H9 (cell line): ENCODE data around the gene SPTBN4. TPM values are rescaled to one million over a fixed set of nuclear protein-coding genes. Genes with fewer than 3 reads are reported as not detected.

Source experiments
- DNase-seq: peaks from one replicate; pipeline ENCODE4 v3.0.0-alpha.2; 2017
- H2AFZ ChIP-seq: one replicate; pipeline ENCODE4 v1.6.1; 2013; ENCODE audit warnings: mild to moderate bottlenecking, low read length, control low read depth, moderate library complexity
- H2AK5ac ChIP-seq: 2 replicates; pipeline ENCODE4 v1.6.1; 2013; ENCODE audit warnings: low read length, control low read depth, mixed read lengths; ENCODE audit not compliant: insufficient read length
- H2BK120ac ChIP-seq: one replicate; pipeline ENCODE4 v1.6.1; 2013; ENCODE audit warnings: low read depth, mild to moderate bottlenecking, low read length, control low read depth, inconsistent platforms; ENCODE audit not compliant: poor library complexity, severe bottlenecking
- H2BK12ac ChIP-seq: 2 replicates; pipeline ENCODE4 v1.6.1; 2013; ENCODE audit warnings: low read length, control low read depth, mixed read lengths, low read depth; ENCODE audit not compliant: insufficient read length
- H2BK15ac ChIP-seq: 2 replicates; pipeline ENCODE4 v1.6.1; 2013; ENCODE audit warnings: low read depth, low read length, control low read depth
- H2BK20ac ChIP-seq: one replicate; pipeline ENCODE4 v1.6.1; 2013; ENCODE audit warnings: low read depth, mild to moderate bottlenecking, low read length, control low read depth, inconsistent platforms; ENCODE audit not compliant: poor library complexity, severe bottlenecking
- H2BK5ac ChIP-seq: 2 replicates; pipeline ENCODE4 v1.6.1; 2013; ENCODE audit warnings: low read length, control low read depth, mixed read lengths; ENCODE audit not compliant: insufficient read length
- H3K14ac ChIP-seq: 2 replicates; pipeline ENCODE4 v1.6.1; 2013; ENCODE audit warnings: low read length, control low read depth; ENCODE audit not compliant: insufficient read depth
- H3K18ac ChIP-seq: 2 replicates; pipeline ENCODE4 v1.6.1; 2013; ENCODE audit warnings: low read depth, mild to moderate bottlenecking, mixed read lengths, low read length, control low read depth; ENCODE audit not compliant: insufficient read length
- H3K23ac ChIP-seq: 2 replicates; pipeline ENCODE4 v1.6.1; 2013; ENCODE audit warnings: low read length, control low read depth, mixed read lengths, low read depth; ENCODE audit not compliant: insufficient read length
- H3K23me2 ChIP-seq: 2 replicates; pipeline ENCODE4 v1.6.1; 2013; ENCODE audit warnings: low read depth, mild to moderate bottlenecking, mixed read lengths, low read length, control low read depth; ENCODE audit not compliant: insufficient read length, poor library complexity, severe bottlenecking
- H3K27ac ChIP-seq: 2 replicates; pipeline ENCODE4 v1.5.1; 2013; ENCODE audit warnings: low read length, control low read depth, mixed read lengths, low read depth; ENCODE audit not compliant: insufficient read length
- H3K27me3 ChIP-seq: 2 replicates; pipeline ENCODE4 v1.6.1; 2013; ENCODE audit warnings: low read length, control low read depth, inconsistent platforms; ENCODE audit not compliant: insufficient read depth
- H3K4ac ChIP-seq: 2 replicates; pipeline ENCODE4 v1.6.1; 2013; ENCODE audit warnings: low read depth, mild to moderate bottlenecking, control low read depth, inconsistent platforms, low read length, moderate library complexity
- H3K4me1 ChIP-seq: 2 replicates; pipeline ENCODE4 v1.6.1; 2013; ENCODE audit warnings: low read length, control low read depth, inconsistent platforms; ENCODE audit not compliant: insufficient read depth
- H3K4me2 ChIP-seq: 2 replicates; pipeline ENCODE4 v1.6.1; 2013; ENCODE audit warnings: low read length, control low read depth, mixed read lengths; ENCODE audit not compliant: insufficient read length, insufficient read depth
- H3K56ac ChIP-seq: 2 replicates; pipeline ENCODE4 v1.6.1; 2013; ENCODE audit warnings: low read depth, mild to moderate bottlenecking, mixed read lengths, low read length, control low read depth; ENCODE audit not compliant: insufficient read length
- H3K79me1 ChIP-seq: 2 replicates; pipeline ENCODE4 v1.6.1; 2013; ENCODE audit warnings: low read depth, mild to moderate bottlenecking, moderate library complexity, low read length, control low read depth, inconsistent platforms; ENCODE audit not compliant: insufficient read depth, poor library complexity, severe bottlenecking
- H3K79me2 ChIP-seq: 2 replicates; pipeline ENCODE4 v1.6.1; 2013; ENCODE audit warnings: low read length, control low read depth, inconsistent platforms; ENCODE audit not compliant: insufficient read depth
- H3K9ac ChIP-seq: 2 replicates; pipeline ENCODE4 v1.6.1; 2013; ENCODE audit warnings: low read length, control low read depth, mixed read lengths; ENCODE audit not compliant: insufficient read length; ENCODE audit errors: extremely low read depth
- H3K9me3 ChIP-seq: one replicate; pipeline ENCODE4 v1.6.1; 2013; ENCODE audit warnings: low read depth, low read length, inconsistent platforms; ENCODE audit not compliant: control insufficient read depth
- H3T11ph ChIP-seq: one replicate; pipeline ENCODE4 v1.6.1; 2013; ENCODE audit warnings: mild to moderate bottlenecking, low read length, control low read depth, inconsistent platforms
- H4K20me1 ChIP-seq: one replicate; pipeline ENCODE4 v1.6.1; 2013; ENCODE audit not compliant: control insufficient read depth, insufficient read length, insufficient read depth
- H4K5ac ChIP-seq: 2 replicates; pipeline ENCODE4 v1.6.1; 2013; ENCODE audit warnings: low read depth, mild to moderate bottlenecking, mixed read lengths, low read length, control low read depth; ENCODE audit not compliant: insufficient read length
- H4K8ac ChIP-seq: replicated peaks from 2 replicates; pipeline ENCODE4 v1.6.1; 2013; ENCODE audit warnings: low read length, control low read depth, mixed read lengths, low read depth; ENCODE audit not compliant: insufficient read length
- H4K91ac ChIP-seq: 2 replicates; pipeline ENCODE4 v1.6.1; 2013; ENCODE audit warnings: low read depth, mild to moderate bottlenecking, moderate library complexity, mixed read lengths, low read length, control low read depth; ENCODE audit not compliant: insufficient read length
- H3K27ac Mint-ChIP-seq, 3 experiments: 2 replicates in 2 of 3; 3 replicates in 1 of 3; pipeline ENCODE4 v1.8.0; 2020 to 2021; ENCODE audit warnings: mixed read lengths in 3 of 3, mild to moderate bottlenecking in 1 of 3, moderate library complexity in 1 of 3
- H3K27me3 Mint-ChIP-seq: 2 replicates; pipeline ENCODE4 v1.8.0; 2021; ENCODE audit warnings: low read depth, mild to moderate bottlenecking, moderate library complexity, mixed read lengths
- H3K36me3 Mint-ChIP-seq, 3 experiments: 2 replicates in 2 of 3; 3 replicates in 1 of 3; pipeline ENCODE4 v1.8.0; 2020 to 2021; ENCODE audit warnings: low read depth in 3 of 3, mixed read lengths in 3 of 3; ENCODE audit not compliant: insufficient read depth in 1 of 3
- H3K4me1 Mint-ChIP-seq, 2 experiments: 2 replicates each; pipeline ENCODE4 v1.8.0; 2020; ENCODE audit warnings: mixed read lengths in 2 of 2
- H3K4me3 Mint-ChIP-seq, 2 experiments: 2 replicates in 1 of 2; 3 replicates in 1 of 2; pipeline ENCODE4 v1.8.0; 2020 to 2021; ENCODE audit warnings: mild to moderate bottlenecking in 2 of 2, mixed read lengths in 2 of 2, moderate library complexity in 1 of 2
- H3K9me3 Mint-ChIP-seq, 2 experiments: 2 replicates in 1 of 2; 3 replicates in 1 of 2; pipeline ENCODE4 v1.8.0; 2020; ENCODE audit warnings: mild to moderate bottlenecking in 2 of 2, mixed read lengths in 2 of 2, moderate library complexity in 1 of 2
- CTCF ChIP-seq: fragments of 200-600 bp; sonication (generic); conservative IDR thresholded peaks from 3 replicates; pipeline ENCODE4 v1.8.0; 2021; ENCODE audit warnings: antibody characterized with exemption, mild to moderate bottlenecking
- WGBS: extraction: QIAGEN DNeasy Blood & Tissue Kit; methylation state at CpG from one replicate; pipeline ENCODE4 v1.1.7; 2013; ENCODE audit warnings: missing lambda C conversion rate, low lambda C conversion rate, mixed read lengths; ENCODE audit not compliant: insufficient read length; ENCODE audit errors: extremely low coverage; 5-methylcytosine and 5-hydroxymethylcytosine counted together
- total RNA-seq: library from RNA; stranded (reverse); gene quantifications from 2 replicates; pipeline ENCODE4 v1.2.1, GENCODE V29; 2021

The SPTBN4 gene
- total RNA-seq, 1 experiment from 2014 or later, result 2.9 TPM

- Histone ChIP-seq H3K4me1 (no peaks in the 10 kb centered on the region), H3K56ac (no peak overlapping the region), H3T11ph (no peak overlapping the region), H3K18ac (no peak overlapping the region), H3K23ac (no peak overlapping the region), H2BK20ac (no peak overlapping the region), H3K9me3 (no peaks in the 10 kb centered on the region), H2BK5ac (no peak overlapping the region), H4K20me1 (no peaks in the 10 kb centered on the region), H3K4me2 (no peak overlapping the region), H2AK5ac (no peak overlapping the region), H2BK15ac (no peak overlapping the region), H2BK120ac (no peak overlapping the region), H3K23me2 (no peaks in the 10 kb centered on the region), H3K14ac (no peak overlapping the region), H3K79me2 (no peaks in the 10 kb centered on the region), H4K91ac (no peak overlapping the region), H4K8ac (no peak overlapping the region), H2BK12ac (no peak overlapping the region), H2AFZ (no peak overlapping the region), H3K79me1 (no peaks in the 10 kb centered on the region), H3K27me3 (peaks cover 3% of the 10 kb centered on the region), H3K4ac (no peak overlapping the region), H3K9ac (no peak overlapping the region), H4K5ac (no peak overlapping the region), H3K27ac (no peak overlapping the region)
- no peak for DNase-seq
- no peak overlapping the region for H3K27ac Mint-ChIP-seq
- WGBS, result no CpG with 5 or more reads among the region's 12 CpGs
- peaks cover 0 to 1% (median 0%) of the 10 kb centered on the region in 3 experiments; a peak in 1 of 7 replicates for H3K36me3 Mint-ChIP-seq
- peaks cover 3 to 11% of the 10 kb centered on the region in 2 experiments; a peak in 4 of 5 replicates for H3K9me3 Mint-ChIP-seq
- no peak for TF ChIP-seq CTCF
- H3K4me1 Mint-ChIP-seq, result peaks cover 14 to 17% of the 10 kb centered on the region in 2 experiments
- H3K27me3 Mint-ChIP-seq, result peaks cover 53% of the 10 kb centered on the region
- no peak overlapping the region; a peak in 1 of 5 replicates for H3K4me3 Mint-ChIP-seq
Observed at GRCh38 chr19:40525234-40526051, 58.6 kb downstream of the SPTBN4 start.
